GM12864 (cell line): ENCODE data around the gene GAK.

Source experiments
- DNase-seq: peaks from one replicate; pipeline ENCODE4 v3.0.0-alpha.2; 2011; ENCODE audit warnings: low read depth
- H3K4me3 ChIP-seq: 2 replicates; pipeline ENCODE4 v1.5.1; 2011; ENCODE audit warnings: mild to moderate bottlenecking, low read depth, low read length, control low read depth
- TF ChIP-seq, protein P1 (sequence below): IDR thresholded peaks from 2 replicates; pipeline ENCODE4 v1.5.1; 2011; ENCODE audit warnings: low read depth, mild to moderate bottlenecking, moderate library complexity, low read length, control low read depth, inconsistent platforms; ENCODE audit errors: missing control alignments

The GAK gene

DNA sequence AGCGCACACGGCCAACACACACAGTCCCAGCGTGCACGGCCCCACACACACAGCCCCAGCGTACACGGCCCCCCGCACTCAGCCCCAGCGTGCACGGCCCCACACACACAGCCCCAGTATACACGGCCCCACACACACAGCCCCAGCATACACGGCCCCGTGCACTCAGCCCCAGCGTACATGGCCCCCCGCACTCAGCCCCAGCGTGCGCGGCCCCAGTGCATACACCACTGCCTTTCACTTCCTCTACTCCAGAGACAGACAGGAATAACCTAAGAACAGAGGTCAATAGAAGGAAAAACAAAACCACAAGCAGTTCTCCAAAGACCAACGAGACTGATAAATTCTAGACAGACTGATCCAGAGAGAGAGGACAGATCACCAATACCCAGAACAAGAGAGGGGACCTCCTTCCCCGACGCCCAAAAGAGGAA, 17.1 kb downstream of the GAK start:
- TF ChIP-seq, protein P1, sequence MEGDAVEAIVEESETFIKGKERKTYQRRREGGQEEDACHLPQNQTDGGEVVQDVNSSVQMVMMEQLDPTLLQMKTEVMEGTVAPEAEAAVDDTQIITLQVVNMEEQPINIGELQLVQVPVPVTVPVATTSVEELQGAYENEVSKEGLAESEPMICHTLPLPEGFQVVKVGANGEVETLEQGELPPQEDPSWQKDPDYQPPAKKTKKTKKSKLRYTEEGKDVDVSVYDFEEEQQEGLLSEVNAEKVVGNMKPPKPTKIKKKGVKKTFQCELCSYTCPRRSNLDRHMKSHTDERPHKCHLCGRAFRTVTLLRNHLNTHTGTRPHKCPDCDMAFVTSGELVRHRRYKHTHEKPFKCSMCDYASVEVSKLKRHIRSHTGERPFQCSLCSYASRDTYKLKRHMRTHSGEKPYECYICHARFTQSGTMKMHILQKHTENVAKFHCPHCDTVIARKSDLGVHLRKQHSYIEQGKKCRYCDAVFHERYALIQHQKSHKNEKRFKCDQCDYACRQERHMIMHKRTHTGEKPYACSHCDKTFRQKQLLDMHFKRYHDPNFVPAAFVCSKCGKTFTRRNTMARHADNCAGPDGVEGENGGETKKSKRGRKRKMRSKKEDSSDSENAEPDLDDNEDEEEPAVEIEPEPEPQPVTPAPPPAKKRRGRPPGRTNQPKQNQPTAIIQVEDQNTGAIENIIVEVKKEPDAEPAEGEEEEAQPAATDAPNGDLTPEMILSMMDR, result no peak
- no peak for DNase-seq
- H3K4me3 ChIP-seq, result no peak overlapping the region

DNA sequence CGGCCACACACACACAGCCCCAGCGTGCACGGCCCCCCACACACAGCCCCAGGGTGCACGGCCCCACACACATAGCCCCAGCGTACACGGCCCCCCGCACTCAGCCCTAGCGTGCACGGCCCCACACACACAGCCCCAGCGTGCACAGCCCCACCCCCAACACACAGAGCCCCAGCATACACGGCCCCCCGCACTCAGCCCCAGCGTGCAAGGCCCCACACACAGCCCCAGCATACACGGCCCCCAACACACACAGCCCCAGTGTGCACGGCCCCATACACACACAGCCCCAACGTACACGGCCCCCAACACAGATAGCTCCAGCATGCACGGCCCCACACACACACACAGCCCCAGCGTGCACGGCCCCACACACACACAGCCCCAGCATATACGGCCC, 17.6 kb downstream of the GAK start:
- no peak for DNase-seq
- no peak overlapping the region for H3K4me3 ChIP-seq
- TF ChIP-seq, protein P1, result no peak

DNA sequence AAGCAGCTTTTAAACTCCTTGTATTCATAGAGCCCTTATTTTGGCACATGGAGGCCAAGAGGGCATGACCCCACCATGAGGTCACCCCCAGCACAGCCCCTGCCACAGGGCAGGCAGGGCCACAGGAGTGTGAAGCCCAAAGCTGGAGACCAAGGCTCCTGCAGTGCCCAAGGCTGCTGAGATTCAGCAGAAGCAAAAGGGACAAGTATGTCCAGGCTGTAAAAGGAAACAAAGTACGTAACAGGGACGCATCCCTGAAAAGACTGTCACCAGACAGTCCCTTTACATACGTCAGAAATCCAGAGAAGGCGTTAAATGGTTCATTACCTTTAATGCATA, 18.9 kb downstream of the GAK start:
- no peak overlapping the region for H3K4me3 ChIP-seq
- TF ChIP-seq, protein P1, result no peak
- no peak for DNase-seq

DNA sequence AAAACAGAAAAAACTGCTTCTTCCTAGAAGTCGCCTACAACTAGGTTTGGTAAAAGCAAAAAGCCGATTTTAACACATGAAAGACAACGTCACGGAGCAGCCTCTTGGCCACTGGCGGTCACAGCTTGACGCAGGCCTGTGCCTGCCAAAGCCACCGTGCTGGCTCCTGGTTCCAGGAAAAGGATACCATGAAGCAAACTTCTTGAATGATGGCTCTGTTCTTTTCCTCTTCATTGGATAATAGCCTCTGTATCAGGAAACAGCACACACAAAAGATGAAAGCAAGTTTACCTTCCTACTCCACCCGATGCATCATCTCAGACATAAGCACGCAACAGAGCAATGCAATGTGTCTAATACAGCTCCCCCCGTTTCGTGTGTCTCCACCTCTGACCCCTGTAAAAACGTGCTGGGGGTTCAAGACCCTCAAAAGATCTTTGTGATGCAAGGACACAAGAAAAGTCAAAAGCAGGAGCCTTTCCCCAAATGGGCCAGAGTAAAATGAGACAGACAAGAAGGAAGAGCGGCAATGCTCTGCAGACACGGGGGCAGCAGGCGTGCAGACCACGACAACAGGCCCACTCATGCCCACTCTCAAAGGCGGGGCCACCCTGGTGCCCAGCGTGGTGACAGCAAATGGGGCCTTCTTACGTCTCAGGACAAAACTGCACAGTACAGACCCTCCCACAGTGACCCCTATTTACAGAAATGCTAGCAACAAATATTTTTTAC, 19.4 kb downstream of the GAK start:
- TF ChIP-seq, protein P1, result no peak
- no peak overlapping the region for H3K4me3 ChIP-seq
- DNase-seq, result no peak

DNA sequence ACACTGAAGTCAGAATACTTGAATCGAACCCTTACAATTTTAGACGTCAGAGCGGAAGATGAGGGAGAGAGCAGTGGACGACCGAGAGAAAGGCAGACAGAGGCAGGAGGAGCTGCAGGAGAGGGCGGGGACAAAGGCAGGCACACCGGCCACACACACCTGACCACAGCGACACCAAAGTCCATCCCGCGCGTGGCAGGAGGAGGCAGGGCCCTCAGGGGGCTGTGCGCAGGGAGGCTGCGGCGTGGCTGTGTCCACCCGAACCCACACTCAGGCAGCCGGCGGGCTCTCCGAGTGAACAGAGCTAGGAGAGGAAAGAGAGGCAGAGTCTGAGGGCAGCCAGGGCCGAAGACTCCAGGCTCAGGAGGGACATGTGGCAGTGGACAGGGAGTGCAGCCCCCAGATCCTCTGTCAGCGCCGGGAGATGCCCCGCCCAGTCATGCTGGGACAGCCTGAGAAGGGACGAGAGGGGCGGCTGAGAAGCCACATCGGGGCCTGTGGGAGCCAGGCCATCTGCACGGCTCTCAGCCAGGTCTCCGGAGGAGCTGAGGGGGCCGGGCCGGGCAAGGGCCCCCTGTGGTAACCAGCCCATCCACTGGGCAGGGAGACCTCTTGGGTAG, 20.1 kb downstream of the GAK start:
- TF ChIP-seq, protein P1, result no peak
- no peak overlapping the region for H3K4me3 ChIP-seq
- no peak for DNase-seq

DNA sequence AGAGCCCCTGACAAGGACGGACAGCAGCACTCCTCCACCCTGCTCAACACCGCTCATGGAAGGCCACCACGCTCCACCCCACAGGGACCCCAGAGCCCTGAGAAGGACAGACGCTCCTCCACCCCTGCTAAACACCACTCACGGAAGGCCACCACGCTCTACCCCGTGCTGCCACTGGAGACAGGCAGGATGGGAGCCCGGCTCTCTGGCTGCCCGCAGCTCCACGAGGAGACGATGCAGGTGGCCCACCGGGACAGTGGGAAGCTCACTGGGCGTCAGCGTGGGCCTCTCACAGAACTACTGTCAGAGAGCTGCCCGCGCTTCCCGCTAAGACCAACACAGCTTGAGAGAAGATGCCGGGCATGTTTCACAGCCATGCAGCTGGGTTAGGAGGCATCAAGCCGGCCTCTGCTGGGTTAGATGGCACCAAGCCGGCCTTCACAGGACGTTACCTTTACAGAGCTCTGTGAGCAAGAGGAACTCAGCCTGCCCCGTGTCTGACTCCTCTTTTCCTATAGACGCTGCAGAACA, 20.8 kb downstream of the GAK start:
- H3K4me3 ChIP-seq, result no peak overlapping the region
- DNase-seq, result no peak
- TF ChIP-seq, protein P1, result no peak
